NB4 (cell line): ENCODE results near the gene OR5K1.

ENCODE experiments used
- CTCF ChIP-seq: IDR thresholded peaks from one replicate; pipeline ENCODE4 v1.5.1; 2012; ENCODE audit warnings: low read depth, low read length
- MYC ChIP-seq: IDR thresholded peaks from 2 replicates; pipeline ENCODE4 v1.6.1; 2011; ENCODE audit warnings: low read depth, low read length

GRCh38 chr3:98521897-98522543, 59.0 kb downstream of the OR5K1 start:
- TF ChIP-seq CTCF (no peak), MYC (peak; percentile 13; the same call in 1 of the 2 replicates)
